ENCODE results near the gene MOV10L1.
"Not testable (repeated sequence)": the region's sequence is repeated elsewhere in the genome, so short reads cannot be mapped to it uniquely, and the experiment has no call there.

Gene MOV10L1

GRCh38 chr22:50202130-50202666 is 112.4 kb downstream of the MOV10L1 start:
- H3K4me1 ChIP-seq (ENCODE audit: low read length): peaks cover 12% of the 10 kb centered on the region; the same call in 1 of the 2 replicates
- peak overlapping the region; percentile 93 for H3K4me3 ChIP-seq (ENCODE audit: low read length)
- H3K27me3 ChIP-seq (ENCODE audit: low read depth, low read length): no peaks in the 10 kb centered on the region
- peak overlapping the region; percentile 95 for H3K4me2 ChIP-seq (ENCODE audit: low read length)
- peaks cover 23% of the 10 kb centered on the region for H3K79me2 ChIP-seq (ENCODE audit: low read length)
- no peaks in the 10 kb centered on the region for H3K9me3 ChIP-seq (ENCODE audit: insufficient read depth, low read length)
- no peak overlapping the region for H3K27ac ChIP-seq (ENCODE audit: low read length)
- peak overlapping the region; percentile 70 for H3K9ac ChIP-seq (ENCODE audit: low read length)
- TF ChIP-seq CTCF (IDR thresholded peaks at IDR 0.05; ENCODE audit: low read depth, low read length): no peak
- TF ChIP-seq EZH2phosphoT487 (IDR thresholded peaks at IDR 0.05; ENCODE audit: low read depth): no peak
- H2AFZ ChIP-seq (ENCODE audit: low read depth, low read length): no peak overlapping the region
- peaks cover 7% of the 10 kb centered on the region for H3K36me3 ChIP-seq (replicated peaks; ENCODE audit: low read depth, low read length)
- peaks cover 10% of the 10 kb centered on the region; the same call in 1 of the 2 replicates for H4K20me1 ChIP-seq (ENCODE audit: insufficient read depth, low read length)

GRCh38 chr22:50203288-50203687 is 113.5 kb downstream of the MOV10L1 start:
- Histone ChIP-seq H3K79me2 (ENCODE audit: low read length) (peaks cover 23% of the 10 kb centered on the region), H4K20me1 (ENCODE audit: insufficient read depth, low read length) (peaks cover 10% of the 10 kb centered on the region; the same call in 1 of the 2 replicates), H3K4me1 (ENCODE audit: low read length) (peaks cover 12% of the 10 kb centered on the region; the same call in 1 of the 2 replicates), H3K9me3 (ENCODE audit: insufficient read depth, low read length) (no peaks in the 10 kb centered on the region), H3K36me3 (replicated peaks; ENCODE audit: low read depth, low read length) (peaks cover 7% of the 10 kb centered on the region), H3K4me3 (ENCODE audit: low read length) (no peak overlapping the region), H3K27me3 (ENCODE audit: low read depth, low read length) (no peaks in the 10 kb centered on the region), H2AFZ (ENCODE audit: low read depth, low read length) (no peak overlapping the region), H3K27ac (ENCODE audit: low read length) (no peak overlapping the region), H3K4me2 (ENCODE audit: low read length) (no peak overlapping the region), H3K9ac (ENCODE audit: low read length) (no peak overlapping the region)
- TF ChIP-seq EZH2phosphoT487 (IDR thresholded peaks at IDR 0.05; ENCODE audit: low read depth): no peak

GRCh38 chr22:50204571-50204970 is 114.8 kb downstream of the MOV10L1 start:
- Histone ChIP-seq H3K4me2 (ENCODE audit: low read length) (no peak overlapping the region), H3K27ac (ENCODE audit: low read length) (no peak overlapping the region), H3K4me3 (ENCODE audit: low read length) (no peak overlapping the region), H4K20me1 (ENCODE audit: insufficient read depth, low read length) (peaks cover 10% of the 10 kb centered on the region; the same call in 1 of the 2 replicates), H3K36me3 (replicated peaks; ENCODE audit: low read depth, low read length) (peaks cover 7% of the 10 kb centered on the region), H3K4me1 (ENCODE audit: low read length) (peaks cover 12% of the 10 kb centered on the region; the same call in 1 of the 2 replicates), H2AFZ (ENCODE audit: low read depth, low read length) (no peak overlapping the region), H3K27me3 (ENCODE audit: low read depth, low read length) (no peaks in the 10 kb centered on the region), H3K9ac (ENCODE audit: low read length) (no peak overlapping the region), H3K9me3 (ENCODE audit: insufficient read depth, low read length) (no peaks in the 10 kb centered on the region), H3K79me2 (ENCODE audit: low read length) (peaks cover 23% of the 10 kb centered on the region)
- TF ChIP-seq EZH2phosphoT487 (IDR thresholded peaks at IDR 0.05; ENCODE audit: low read depth): no peak
- no peak for TF ChIP-seq CTCF (IDR thresholded peaks at IDR 0.05; ENCODE audit: low read depth, low read length)

GRCh38 chr22:50204998-50205397 is 115.2 kb downstream of the MOV10L1 start:
- not testable (repeated sequence) for H3K27ac ChIP-seq (ENCODE audit: low read length); H3K9me3 ChIP-seq (ENCODE audit: insufficient read depth, low read length); H3K36me3 ChIP-seq (replicated peaks; ENCODE audit: low read depth, low read length); H2AFZ ChIP-seq (ENCODE audit: low read depth, low read length); H4K20me1 ChIP-seq (ENCODE audit: insufficient read depth, low read length); H3K4me2 ChIP-seq (ENCODE audit: low read length); H3K4me3 ChIP-seq (ENCODE audit: low read length); H3K27me3 ChIP-seq (ENCODE audit: low read depth, low read length); H3K9ac ChIP-seq (ENCODE audit: low read length)
- Histone ChIP-seq H3K79me2 (ENCODE audit: low read length) (peaks cover 23% of the 10 kb centered on the region), H3K4me1 (ENCODE audit: low read length) (peaks cover 12% of the 10 kb centered on the region; the same call in 1 of the 2 replicates)

GRCh38 chr22:50205781-50206569 is 116.2 kb downstream of the MOV10L1 start:
- Histone ChIP-seq H3K36me3 (replicated peaks; ENCODE audit: low read depth, low read length) (peaks cover 10% of the 10 kb centered on the region), H3K9ac (ENCODE audit: low read length) (no peak overlapping the region), H3K4me3 (ENCODE audit: low read length) (no peak overlapping the region), H3K79me2 (ENCODE audit: low read length) (peaks cover 23% of the 10 kb centered on the region), H4K20me1 (ENCODE audit: insufficient read depth, low read length) (peaks cover 10% of the 10 kb centered on the region; the same call in 1 of the 2 replicates), H3K9me3 (ENCODE audit: insufficient read depth, low read length) (no peaks in the 10 kb centered on the region), H3K27ac (ENCODE audit: low read length) (no peak overlapping the region), H3K4me2 (ENCODE audit: low read length) (no peak overlapping the region), H2AFZ (ENCODE audit: low read depth, low read length) (no peak overlapping the region), H3K4me1 (ENCODE audit: low read length) (peaks cover 12% of the 10 kb centered on the region; the same call in 1 of the 2 replicates), H3K27me3 (ENCODE audit: low read depth, low read length) (no peaks in the 10 kb centered on the region)
- TF ChIP-seq CTCF (IDR thresholded peaks at IDR 0.05; ENCODE audit: low read depth, low read length) (no peak), EZH2phosphoT487 (IDR thresholded peaks at IDR 0.05; ENCODE audit: low read depth) (no peak)
